Sigmoid colon (tissue), 7 donors: ENCODE results near the gene DCTN1. TPM values are rescaled to one million over a fixed set of nuclear protein-coding genes. Genes with fewer than 3 reads are reported as not detected.

Experiments used
- DNase-seq: peaks from one replicate; pipeline ENCODE4 v3.0.0-alpha.2; 2019
- H3K27ac ChIP-seq, 4 donors: fragments of 200-600 bp; sonication (generic); one replicate each; pipeline ENCODE4 v1.5.1; 2016 to 2019; ENCODE audit warnings: mild to moderate bottlenecking in 1 of 4
- H3K27me3 ChIP-seq, 3 donors: fragments of 200-600 bp; sonication (generic); one replicate each; pipeline ENCODE4 v1.5.1; 2019; ENCODE audit warnings: mild to moderate bottlenecking in 1 of 3
- H3K36me3 ChIP-seq, 4 donors: fragments of 200-600 bp; sonication (generic); one replicate each; pipeline ENCODE4 v1.5.1; 2016 to 2019
- H3K4me1 ChIP-seq, 4 donors: fragments of 200-600 bp; sonication (generic); one replicate each; pipeline ENCODE4 v1.5.1; 2017 to 2019
- H3K4me3 ChIP-seq, 4 donors: fragments of 200-600 bp; sonication (generic); one replicate each; pipeline ENCODE4 v1.5.1; 2017 to 2019; ENCODE audit warnings: mild to moderate bottlenecking in 2 of 4, moderate library complexity in 1 of 4
- H3K9me3 ChIP-seq, 4 donors: fragments of 200-600 bp in 3 of 4; sonication (generic) in 3 of 4; one replicate each; pipeline versions ENCODE4 v1.5.1 to v1.6.1; 2013 to 2019
- CTCF ChIP-seq, 4 experiments: fragments of 450-650 bp in 3 of 4; fragments of 200-600 bp in 1 of 4; IDR thresholded peaks; one replicate each; pipeline ENCODE4 v1.5.1; 2016 to 2019; ENCODE audit warnings: antibody characterized with exemption in 4 of 4, mild to moderate bottlenecking in 3 of 4, moderate library complexity in 2 of 4
- EP300 ChIP-seq, 4 donors: sonication (generic); formaldehyde crosslinking; IDR thresholded peaks; one replicate each; pipeline ENCODE4 v1.6.1; 2017; ENCODE audit warnings: antibody characterized with exemption in 4 of 4
- POLR2A ChIP-seq, 2 donors: fragments of 450-650 bp; IDR thresholded peaks; one replicate each; pipeline ENCODE4 v1.6.1; 2016; ENCODE audit warnings: antibody characterized with exemption in 2 of 2, mild to moderate bottlenecking in 2 of 2, moderate library complexity in 2 of 2
- POLR2AphosphoS5 ChIP-seq, 4 donors: sonication (generic); formaldehyde crosslinking; IDR thresholded peaks; one replicate each; pipeline ENCODE4 v1.6.1; 2017; ENCODE audit warnings: antibody characterized with exemption in 4 of 4
- WGBS, 2 donors: extraction: QIAGEN DNeasy Blood & Tissue Kit; methylation state at CpG; one replicate each; pipeline ENCODE4 v1.1.7; 2013; 5-methylcytosine and 5-hydroxymethylcytosine counted together
- intact Hi-C: fragments of 100-400 bp; cut with DNase I; formaldehyde crosslinking; loops from one replicate; pipeline ENCODE4 v1.15.1; 2023
- polyA plus RNA-seq, 3 donors: library from polyadenylated mRNA; stranded (reverse); fragments of 200-250 nt; gene quantifications; one replicate each; pipeline ENCODE4 v1.2.3, GENCODE V29; 2013
- small RNA-seq, 3 donors: library from RNA; depleted of rRNA; stranded (forward); fragments of <200 nt; gene quantifications; one replicate each; pipeline ENCODE3, GENCODE V24; 2016
- total RNA-seq, 4 donors: library from RNA; depleted of rRNA; stranded (reverse); fragments of >200 nt; gene quantifications; one replicate each; pipeline ENCODE4 v1.1.0, GENCODE V29; 2016
- donor health status: healthy with polysubstance abuse.
- donor health status: Bipolar disorder and iron deficiency.
- donor health status: healthy.

DCTN1 gene
- total and polyA plus RNA-seq, 7 donors: 67.3 to 137 (median 99.2) TPM

DNA sequence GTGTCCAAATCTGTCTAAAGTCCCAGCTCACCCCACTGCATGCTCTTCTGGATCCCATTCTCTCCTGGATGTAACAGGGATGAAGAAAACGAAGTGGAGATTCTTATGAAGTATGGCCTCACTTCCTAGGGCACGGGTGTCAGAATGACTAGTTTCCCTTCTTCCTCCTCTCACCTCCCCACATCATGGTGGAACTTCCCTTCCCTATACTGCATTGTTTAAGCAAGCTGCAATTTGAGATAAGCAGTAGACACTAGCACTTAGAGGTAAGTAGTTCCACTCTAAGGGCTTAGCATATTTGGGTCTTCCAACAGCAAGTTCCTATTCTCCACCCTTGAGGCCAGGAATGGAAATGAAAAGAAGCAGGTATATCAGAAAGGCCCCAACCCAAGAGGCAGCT is 66.6 kb downstream of the DCTN1 start:
- Histone ChIP-seq H3K4me3 (no peak overlapping the region), H3K4me1 (no peaks in the 10 kb centered on the region), H3K36me3 (peaks cover 0 to 17% (median 0%) of the 10 kb centered on the region in 4 donors), H3K9me3 (no peaks in the 10 kb centered on the region), H3K27ac (no peak overlapping the region), H3K27me3 (no peaks in the 10 kb centered on the region)
- WGBS, 2 donors: 84 to 86% methylated on average over 2 of the region's 2 CpGs
- intact Hi-C loops: no loop called here
- TF ChIP-seq POLR2A (IDR thresholded peaks at IDR 0.05) (no peak), POLR2AphosphoS5 (IDR thresholded peaks at IDR 0.05) (no peak), CTCF (IDR thresholded peaks at IDR 0.05) (no peak), EP300 (IDR thresholded peaks at IDR 0.05) (no peak)
- no peak for DNase-seq

- Histone ChIP-seq H3K36me3 (peaks cover 0 to 17% (median 0%) of the 10 kb centered on the region in 4 donors), H3K9me3 (no peaks in the 10 kb centered on the region), H3K27me3 (no peaks in the 10 kb centered on the region), H3K27ac (no peak overlapping the region), H3K4me1 (no peaks in the 10 kb centered on the region), H3K4me3 (no peak overlapping the region)
- TF ChIP-seq EP300 (IDR thresholded peaks at IDR 0.05): no peak
- TF ChIP-seq POLR2A (IDR thresholded peaks at IDR 0.05): no peak
- TF ChIP-seq CTCF (IDR thresholded peaks at IDR 0.05): no peak
- no peak for TF ChIP-seq POLR2AphosphoS5 (IDR thresholded peaks at IDR 0.05)
- intact Hi-C loops: no loop called here
- DNase-seq: no peak
These were observed 67.2 kb downstream of the DCTN1 start for GRCh38 chr2:74312913-74313312.

Small RNA genes lying within 50 kb of the gene (small RNA-seq; reads per million reads assigned to genes)
- 0 reads per million in 3 donors for gene RNU6-542P
- 0 reads per million in 3 donors for gene TAF13P2

Other genes starting within 250 kb of the DCTN1 start
- 10 to 100 TPM; 26.1 to 44.4 (median 34.3) TPM for gene BOLA3, start 232.4 kb downstream of the DCTN1 start, total RNA-seq
- gene BOLA3, start 232.4 kb downstream of the DCTN1 start, polyA plus RNA-seq: 100 to 1,000 TPM in 2 of 3 donors, 10 to 100 TPM in 1; 47.9 to 131 (median 109) TPM
- gene MOB1A, start 201.4 kb downstream of the DCTN1 start, total RNA-seq: 100 to 1,000 TPM in 2 of 4 donors, 10 to 100 TPM in 2; 80.0 to 108 (median 95.6) TPM
- gene MOB1A, start 201.4 kb downstream of the DCTN1 start, polyA plus RNA-seq: 10 to 100 TPM; 51.1 to 85.1 (median 64.2) TPM
- gene MTHFD2, start 181.7 kb downstream of the DCTN1 start, total RNA-seq: 10 to 100 TPM; 12.7 to 26.2 (median 19.7) TPM
- gene MTHFD2, start 181.7 kb downstream of the DCTN1 start, polyA plus RNA-seq: 10 to 100 TPM; 31.2 to 59.4 (median 34.2) TPM
- gene SLC4A5, start 36.9 kb downstream of the DCTN1 start, total RNA-seq: 10 to 100 TPM in 1 of 4 donors, 1 to 10 TPM in 3; 1.5 to 12.2 (median 3.6) TPM
- gene SLC4A5, start 36.9 kb downstream of the DCTN1 start, polyA plus RNA-seq: 1 to 10 TPM in 1 of 3 donors, under 1 TPM in 2; under 0.01 to 1.8 (median 0.23) TPM
- 1 to 10 TPM in 3 of 4 donors, not detected in 1; 1.4 to 2.2 (median 2.0) TPM for gene C2orf81, start 41.3 kb upstream of the DCTN1 start, total RNA-seq
- gene C2orf81, start 41.3 kb upstream of the DCTN1 start, polyA plus RNA-seq: 1 to 10 TPM in 2 of 3 donors, under 1 TPM in 1; 0.46 to 2.0 (median 1.8) TPM
- gene WDR54, start 41.4 kb upstream of the DCTN1 start, total RNA-seq: 10 to 100 TPM in 2 of 4 donors, 1 to 10 TPM in 2; 7.5 to 13.3 (median 9.8) TPM
- 10 to 100 TPM in 1 of 3 donors, 1 to 10 TPM in 2; 3.0 to 13.6 (median 3.2) TPM for gene WDR54, start 41.4 kb upstream of the DCTN1 start, polyA plus RNA-seq
- gene RTKN, start 61.6 kb upstream of the DCTN1 start, total RNA-seq: 10 to 100 TPM; 13.5 to 20.0 (median 17.0) TPM
- gene RTKN, start 61.6 kb upstream of the DCTN1 start, polyA plus RNA-seq: 10 to 100 TPM; 15.0 to 44.6 (median 16.2) TPM
- 10 to 100 TPM in 2 of 4 donors, 1 to 10 TPM in 2; 7.5 to 41.8 (median 15.0) TPM for gene INO80B, start 74.8 kb upstream of the DCTN1 start, total RNA-seq
- 10 to 100 TPM; 12.9 to 36.9 (median 19.2) TPM for gene INO80B, start 74.8 kb upstream of the DCTN1 start, polyA plus RNA-seq
- gene WBP1, start 78.1 kb upstream of the DCTN1 start, total RNA-seq: 10 to 100 TPM; 63.1 to 89.2 (median 74.1) TPM
- gene WBP1, start 78.1 kb upstream of the DCTN1 start, polyA plus RNA-seq: 10 to 100 TPM; 59.2 to 61.3 (median 59.3) TPM
- 10 to 100 TPM; 21.4 to 34.3 (median 26.3) TPM for gene MOGS, start 85.1 kb upstream of the DCTN1 start, total RNA-seq
- 10 to 100 TPM in 2 of 3 donors, 1 to 10 TPM in 1; 7.8 to 44.7 (median 10.2) TPM for gene MOGS, start 85.1 kb upstream of the DCTN1 start, polyA plus RNA-seq
- 10 to 100 TPM; 10.2 to 77.1 (median 36.7) TPM for gene MRPL53, start 92.4 kb upstream of the DCTN1 start, total RNA-seq
- 10 to 100 TPM; 57.7 to 75.6 (median 64.7) TPM for gene MRPL53, start 92.4 kb upstream of the DCTN1 start, polyA plus RNA-seq
- 10 to 100 TPM; 15.8 to 20.9 (median 16.8) TPM for gene CCDC142, start 102.7 kb upstream of the DCTN1 start, total RNA-seq
- 10 to 100 TPM in 1 of 3 donors, 1 to 10 TPM in 2; 1.8 to 16.8 (median 2.1) TPM for gene CCDC142, start 102.7 kb upstream of the DCTN1 start, polyA plus RNA-seq
- 10 to 100 TPM; 18.9 to 29.6 (median 24.1) TPM for gene TTC31, start 102.8 kb upstream of the DCTN1 start, total RNA-seq
- gene TTC31, start 102.8 kb upstream of the DCTN1 start, polyA plus RNA-seq: 10 to 100 TPM; 12.7 to 22.4 (median 13.8) TPM
- gene LBX2, start 119.3 kb upstream of the DCTN1 start, total RNA-seq: under 1 TPM in 1 of 4 donors, not detected in 3; 0.99 TPM
- 1 to 10 TPM; 1.3 to 2.4 (median 1.8) TPM for gene LBX2, start 119.3 kb upstream of the DCTN1 start, polyA plus RNA-seq
- 10 to 100 TPM in 3 of 4 donors, 1 to 10 TPM in 1; 8.9 to 22.8 (median 16.0) TPM for gene PCGF1, start 127.4 kb upstream of the DCTN1 start, total RNA-seq
- gene PCGF1, start 127.4 kb upstream of the DCTN1 start, polyA plus RNA-seq: 10 to 100 TPM; 12.6 to 22.8 (median 15.7) TPM
- 1 to 10 TPM; 1.2 to 2.5 (median 1.8) TPM for gene TLX2, start 134.1 kb upstream of the DCTN1 start, total RNA-seq
- gene TLX2, start 134.1 kb upstream of the DCTN1 start, polyA plus RNA-seq: 1 to 10 TPM in 1 of 3 donors, not detected in 2; 1.0 TPM
- not detected for gene DQX1, start 145.9 kb upstream of the DCTN1 start, total RNA-seq
- 10 to 100 TPM in 2 of 3 donors, 1 to 10 TPM in 1; 7.2 to 15.6 (median 13.2) TPM for gene DQX1, start 145.9 kb upstream of the DCTN1 start, polyA plus RNA-seq
- 100 to 1,000 TPM in 1 of 4 donors, 10 to 100 TPM in 3; 76.5 to 133 (median 83.1) TPM for gene AUP1, start 149.4 kb upstream of the DCTN1 start, total RNA-seq
- 100 to 1,000 TPM in 1 of 3 donors, 10 to 100 TPM in 2; 46.5 to 178 (median 47.4) TPM for gene AUP1, start 149.4 kb upstream of the DCTN1 start, polyA plus RNA-seq
- 10 to 100 TPM; 28.2 to 39.3 (median 31.8) TPM for gene HTRA2, start 149.6 kb upstream of the DCTN1 start, total RNA-seq
- 10 to 100 TPM; 19.7 to 39.8 (median 22.8) TPM for gene HTRA2, start 149.6 kb upstream of the DCTN1 start, polyA plus RNA-seq
- gene LOXL3, start 173.6 kb upstream of the DCTN1 start, total RNA-seq: 1 to 10 TPM; 5.4 to 7.9 (median 7.8) TPM
- gene LOXL3, start 173.6 kb upstream of the DCTN1 start, polyA plus RNA-seq: 1 to 10 TPM in 2 of 3 donors, under 1 TPM in 1; 0.60 to 3.5 (median 1.8) TPM
- gene DOK1, start 174.4 kb upstream of the DCTN1 start, total RNA-seq: 10 to 100 TPM; 16.1 to 21.4 (median 18.1) TPM
- 10 to 100 TPM; 17.1 to 24.9 (median 22.8) TPM for gene DOK1, start 174.4 kb upstream of the DCTN1 start, polyA plus RNA-seq